ENCODE data around the gene ENO3. TPM values are rescaled to one million over a fixed set of nuclear protein-coding genes. Genes with fewer than 3 reads are reported as not detected.

ENO3 gene
- total and polyA plus RNA-seq, 2 experiments from 2014 or later = 12.1 to 19.6 TPM

DNA sequence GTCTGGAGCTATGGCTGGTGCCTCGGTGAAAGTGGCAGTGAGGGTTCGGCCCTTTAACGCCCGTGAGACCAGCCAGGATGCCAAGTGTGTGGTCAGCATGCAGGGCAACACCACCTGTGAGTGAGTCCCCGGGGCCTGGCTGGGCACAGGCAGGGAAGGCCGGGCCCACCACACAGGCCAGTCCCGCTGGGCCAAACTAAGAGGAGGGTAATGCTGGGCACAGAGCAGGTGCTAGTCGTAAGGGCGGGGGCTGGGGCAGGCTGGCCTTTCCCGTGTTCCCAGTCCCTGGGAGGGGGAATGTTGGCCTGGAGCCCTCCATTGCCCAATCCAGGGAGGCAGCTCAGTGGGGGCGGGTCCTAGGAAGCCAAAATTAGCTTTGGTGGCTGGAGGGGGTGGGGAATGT lies 49.3 kb downstream of the ENO3 start:
- DNase-seq (ENCODE audit: low spot score) = peak; percentile 23

More for the DNA sequence above, 49.3 kb downstream of the ENO3 start:
- peaks cover 21% of the 10 kb centered on the region for H3K4me1 Mint-ChIP-seq
- peaks cover 26% of the 10 kb centered on the region for H3K27me3 Mint-ChIP-seq (ENCODE audit: insufficient read depth, low read depth, poor library complexity)
- no peak overlapping the region for H3K27ac ChIP-seq (ENCODE audit: low read depth)
- H3K27ac Mint-ChIP-seq = no peak overlapping the region
- H3K27me3 ChIP-seq (ENCODE audit: insufficient read depth) = peaks cover 11% of the 10 kb centered on the region; the same call in 1 of the 2 replicates
- no peak; the same call in 2 of the 3 replicates for ATAC-seq
- H3K36me3 ChIP-seq (ENCODE audit: insufficient read depth) = peaks cover 23% of the 10 kb centered on the region
- no peak overlapping the region for H2AFZ ChIP-seq
- H3K9me2 ChIP-seq (ENCODE audit: insufficient read depth) = no peaks in the 10 kb centered on the region
- H3K79me2 ChIP-seq (replicated peaks; ENCODE audit: insufficient read depth) = peaks cover 16% of the 10 kb centered on the region
- H3K9me3 Mint-ChIP-seq = 0 out of 3 replicates have a peak, but pooled peaks cover 3% of the 10 kb centered on the region
- TF ChIP-seq ZNF114 (CRISPR knock-in tag; IDR thresholded peaks at IDR 0.05) = no peak
- TF ChIP-seq, protein P1, sequence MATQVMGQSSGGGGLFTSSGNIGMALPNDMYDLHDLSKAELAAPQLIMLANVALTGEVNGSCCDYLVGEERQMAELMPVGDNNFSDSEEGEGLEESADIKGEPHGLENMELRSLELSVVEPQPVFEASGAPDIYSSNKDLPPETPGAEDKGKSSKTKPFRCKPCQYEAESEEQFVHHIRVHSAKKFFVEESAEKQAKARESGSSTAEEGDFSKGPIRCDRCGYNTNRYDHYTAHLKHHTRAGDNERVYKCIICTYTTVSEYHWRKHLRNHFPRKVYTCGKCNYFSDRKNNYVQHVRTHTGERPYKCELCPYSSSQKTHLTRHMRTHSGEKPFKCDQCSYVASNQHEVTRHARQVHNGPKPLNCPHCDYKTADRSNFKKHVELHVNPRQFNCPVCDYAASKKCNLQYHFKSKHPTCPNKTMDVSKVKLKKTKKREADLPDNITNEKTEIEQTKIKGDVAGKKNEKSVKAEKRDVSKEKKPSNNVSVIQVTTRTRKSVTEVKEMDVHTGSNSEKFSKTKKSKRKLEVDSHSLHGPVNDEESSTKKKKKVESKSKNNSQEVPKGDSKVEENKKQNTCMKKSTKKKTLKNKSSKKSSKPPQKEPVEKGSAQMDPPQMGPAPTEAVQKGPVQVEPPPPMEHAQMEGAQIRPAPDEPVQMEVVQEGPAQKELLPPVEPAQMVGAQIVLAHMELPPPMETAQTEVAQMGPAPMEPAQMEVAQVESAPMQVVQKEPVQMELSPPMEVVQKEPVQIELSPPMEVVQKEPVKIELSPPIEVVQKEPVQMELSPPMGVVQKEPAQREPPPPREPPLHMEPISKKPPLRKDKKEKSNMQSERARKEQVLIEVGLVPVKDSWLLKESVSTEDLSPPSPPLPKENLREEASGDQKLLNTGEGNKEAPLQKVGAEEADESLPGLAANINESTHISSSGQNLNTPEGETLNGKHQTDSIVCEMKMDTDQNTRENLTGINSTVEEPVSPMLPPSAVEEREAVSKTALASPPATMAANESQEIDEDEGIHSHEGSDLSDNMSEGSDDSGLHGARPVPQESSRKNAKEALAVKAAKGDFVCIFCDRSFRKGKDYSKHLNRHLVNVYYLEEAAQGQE (IDR thresholded peaks at IDR 0.05; ENCODE audit: unreplicated experiment) = no peak
- TF ChIP-seq, protein P2, sequence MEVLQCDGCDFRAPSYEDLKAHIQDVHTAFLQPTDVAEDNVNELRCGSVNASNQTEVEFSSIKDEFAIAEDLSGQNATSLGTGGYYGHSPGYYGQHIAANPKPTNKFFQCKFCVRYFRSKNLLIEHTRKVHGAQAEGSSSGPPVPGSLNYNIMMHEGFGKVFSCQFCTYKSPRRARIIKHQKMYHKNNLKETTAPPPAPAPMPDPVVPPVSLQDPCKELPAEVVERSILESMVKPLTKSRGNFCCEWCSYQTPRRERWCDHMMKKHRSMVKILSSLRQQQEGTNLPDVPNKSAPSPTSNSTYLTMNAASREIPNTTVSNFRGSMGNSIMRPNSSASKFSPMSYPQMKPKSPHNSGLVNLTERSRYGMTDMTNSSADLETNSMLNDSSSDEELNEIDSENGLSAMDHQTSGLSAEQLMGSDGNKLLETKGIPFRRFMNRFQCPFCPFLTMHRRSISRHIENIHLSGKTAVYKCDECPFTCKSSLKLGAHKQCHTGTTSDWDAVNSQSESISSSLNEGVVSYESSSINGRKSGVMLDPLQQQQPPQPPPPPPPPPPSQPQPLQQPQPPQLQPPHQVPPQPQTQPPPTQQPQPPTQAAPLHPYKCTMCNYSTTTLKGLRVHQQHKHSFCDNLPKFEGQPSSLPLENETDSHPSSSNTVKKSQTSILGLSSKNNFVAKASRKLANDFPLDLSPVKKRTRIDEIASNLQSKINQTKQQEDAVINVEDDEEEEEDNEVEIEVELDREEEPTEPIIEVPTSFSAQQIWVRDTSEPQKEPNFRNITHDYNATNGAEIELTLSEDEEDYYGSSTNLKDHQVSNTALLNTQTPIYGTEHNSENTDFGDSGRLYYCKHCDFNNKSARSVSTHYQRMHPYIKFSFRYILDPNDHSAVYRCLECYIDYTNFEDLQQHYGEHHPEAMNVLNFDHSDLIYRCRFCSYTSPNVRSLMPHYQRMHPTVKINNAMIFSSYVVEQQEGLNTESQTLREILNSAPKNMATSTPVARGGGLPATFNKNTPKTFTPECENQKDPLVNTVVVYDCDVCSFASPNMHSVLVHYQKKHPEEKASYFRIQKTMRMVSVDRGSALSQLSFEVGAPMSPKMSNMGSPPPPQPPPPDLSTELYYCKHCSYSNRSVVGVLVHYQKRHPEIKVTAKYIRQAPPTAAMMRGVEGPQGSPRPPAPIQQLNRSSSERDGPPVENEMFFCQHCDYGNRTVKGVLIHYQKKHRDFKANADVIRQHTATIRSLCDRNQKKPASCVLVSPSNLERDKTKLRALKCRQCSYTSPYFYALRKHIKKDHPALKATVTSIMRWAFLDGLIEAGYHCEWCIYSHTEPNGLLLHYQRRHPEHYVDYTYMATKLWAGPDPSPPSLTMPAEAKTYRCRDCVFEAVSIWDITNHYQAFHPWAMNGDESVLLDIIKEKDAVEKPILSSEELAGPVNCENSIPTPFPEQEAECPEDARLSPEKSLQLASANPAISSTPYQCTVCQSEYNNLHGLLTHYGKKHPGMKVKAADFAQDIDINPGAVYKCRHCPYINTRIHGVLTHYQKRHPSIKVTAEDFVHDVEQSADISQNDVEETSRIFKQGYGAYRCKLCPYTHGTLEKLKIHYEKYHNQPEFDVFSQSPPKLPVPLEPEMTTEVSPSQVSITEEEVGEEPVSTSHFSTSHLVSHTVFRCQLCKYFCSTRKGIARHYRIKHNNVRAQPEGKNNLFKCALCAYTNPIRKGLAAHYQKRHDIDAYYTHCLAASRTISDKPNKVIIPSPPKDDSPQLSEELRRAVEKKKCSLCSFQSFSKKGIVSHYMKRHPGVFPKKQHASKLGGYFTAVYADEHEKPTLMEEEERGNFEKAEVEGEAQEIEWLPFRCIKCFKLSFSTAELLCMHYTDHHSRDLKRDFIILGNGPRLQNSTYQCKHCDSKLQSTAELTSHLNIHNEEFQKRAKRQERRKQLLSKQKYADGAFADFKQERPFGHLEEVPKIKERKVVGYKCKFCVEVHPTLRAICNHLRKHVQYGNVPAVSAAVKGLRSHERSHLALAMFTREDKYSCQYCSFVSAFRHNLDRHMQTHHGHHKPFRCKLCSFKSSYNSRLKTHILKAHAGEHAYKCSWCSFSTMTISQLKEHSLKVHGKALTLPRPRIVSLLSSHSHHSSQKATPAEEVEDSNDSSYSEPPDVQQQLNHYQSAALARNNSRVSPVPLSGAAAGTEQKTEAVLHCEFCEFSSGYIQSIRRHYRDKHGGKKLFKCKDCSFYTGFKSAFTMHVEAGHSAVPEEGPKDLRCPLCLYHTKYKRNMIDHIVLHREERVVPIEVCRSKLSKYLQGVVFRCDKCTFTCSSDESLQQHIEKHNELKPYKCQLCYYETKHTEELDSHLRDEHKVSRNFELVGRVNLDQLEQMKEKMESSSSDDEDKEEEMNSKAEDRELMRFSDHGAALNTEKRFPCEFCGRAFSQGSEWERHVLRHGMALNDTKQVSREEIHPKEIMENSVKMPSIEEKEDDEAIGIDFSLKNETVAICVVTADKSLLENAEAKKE (CRISPR knock-in tag; IDR thresholded peaks at IDR 0.05) = no peak
- no peak for TF ChIP-seq EZH2phosphoT487 (IDR thresholded peaks at IDR 0.05; ENCODE audit: unreplicated experiment)
- no peak for TF ChIP-seq ZNF331 (CRISPR knock-in tag; IDR thresholded peaks at IDR 0.05; ENCODE audit: low read depth)
- TF ChIP-seq NANOG (IDR thresholded peaks at IDR 0.05; ENCODE audit: borderline replicate concordance) = no peak
- no peak for TF ChIP-seq EZH2 (IDR thresholded peaks at IDR 0.05; ENCODE audit: low read depth, unreplicated experiment)
- no peak for TF ChIP-seq CREB1 (CRISPR knock-in tag; IDR thresholded peaks at IDR 0.05; ENCODE audit: low read depth)
- TF ChIP-seq, protein P3, sequence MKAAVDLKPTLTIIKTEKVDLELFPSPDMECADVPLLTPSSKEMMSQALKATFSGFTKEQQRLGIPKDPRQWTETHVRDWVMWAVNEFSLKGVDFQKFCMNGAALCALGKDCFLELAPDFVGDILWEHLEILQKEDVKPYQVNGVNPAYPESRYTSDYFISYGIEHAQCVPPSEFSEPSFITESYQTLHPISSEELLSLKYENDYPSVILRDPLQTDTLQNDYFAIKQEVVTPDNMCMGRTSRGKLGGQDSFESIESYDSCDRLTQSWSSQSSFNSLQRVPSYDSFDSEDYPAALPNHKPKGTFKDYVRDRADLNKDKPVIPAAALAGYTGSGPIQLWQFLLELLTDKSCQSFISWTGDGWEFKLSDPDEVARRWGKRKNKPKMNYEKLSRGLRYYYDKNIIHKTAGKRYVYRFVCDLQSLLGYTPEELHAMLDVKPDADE (IDR thresholded peaks at IDR 0.05) = no peak
- no peak for TF ChIP-seq STAT1 (IDR thresholded peaks at IDR 0.05; ENCODE audit: unreplicated experiment)
- no peak for TF ChIP-seq POLR2AphosphoS5 (IDR thresholded peaks at IDR 0.05; ENCODE audit: low read depth)
- no peak for TF ChIP-seq JUNB (IDR thresholded peaks at IDR 0.05; ENCODE audit: unreplicated experiment)
- TF ChIP-seq, protein P4, sequence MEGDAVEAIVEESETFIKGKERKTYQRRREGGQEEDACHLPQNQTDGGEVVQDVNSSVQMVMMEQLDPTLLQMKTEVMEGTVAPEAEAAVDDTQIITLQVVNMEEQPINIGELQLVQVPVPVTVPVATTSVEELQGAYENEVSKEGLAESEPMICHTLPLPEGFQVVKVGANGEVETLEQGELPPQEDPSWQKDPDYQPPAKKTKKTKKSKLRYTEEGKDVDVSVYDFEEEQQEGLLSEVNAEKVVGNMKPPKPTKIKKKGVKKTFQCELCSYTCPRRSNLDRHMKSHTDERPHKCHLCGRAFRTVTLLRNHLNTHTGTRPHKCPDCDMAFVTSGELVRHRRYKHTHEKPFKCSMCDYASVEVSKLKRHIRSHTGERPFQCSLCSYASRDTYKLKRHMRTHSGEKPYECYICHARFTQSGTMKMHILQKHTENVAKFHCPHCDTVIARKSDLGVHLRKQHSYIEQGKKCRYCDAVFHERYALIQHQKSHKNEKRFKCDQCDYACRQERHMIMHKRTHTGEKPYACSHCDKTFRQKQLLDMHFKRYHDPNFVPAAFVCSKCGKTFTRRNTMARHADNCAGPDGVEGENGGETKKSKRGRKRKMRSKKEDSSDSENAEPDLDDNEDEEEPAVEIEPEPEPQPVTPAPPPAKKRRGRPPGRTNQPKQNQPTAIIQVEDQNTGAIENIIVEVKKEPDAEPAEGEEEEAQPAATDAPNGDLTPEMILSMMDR (conservative IDR thresholded peaks at IDR 0.05; ENCODE audit: low read depth in 2 of 2) = no peak
- no peak overlapping the region for H3K4me3 ChIP-seq
- H4K20me1 ChIP-seq (replicated peaks; ENCODE audit: insufficient read depth) = no peaks in the 10 kb centered on the region; the same call in none of the 2 replicates
- H3K4me2 ChIP-seq = peak overlapping the region; percentile 98; the same call in 1 of the 2 replicates
- H3F3A ChIP-seq (replicated peaks; ENCODE audit: low read depth) = 0 out of 2 replicates have a peak, but pooled peaks cover under 1% of the 10 kb centered on the region
- 0 out of 3 replicates have a peak overlapping the region, but pooled peaks have one; percentile 85 for H3K4me3 Mint-ChIP-seq
- peaks cover 19% of the 10 kb centered on the region; the same call in 1 of the 2 replicates for H3K4me1 ChIP-seq (ENCODE audit: insufficient read depth)
- H3K36me3 Mint-ChIP-seq (ENCODE audit: low read depth) = peaks cover 50% of the 10 kb centered on the region
